OCI-LY3 (cell line): ENCODE data around the gene SHC4.

ENCODE experiments used
- H2AFZ ChIP-seq: fragments of 200-600, 300-600 bp; shearing (Covaris generic); 2 replicates; pipeline ENCODE4 v1.6.0; 2014; ENCODE audit warnings: antibody characterized with exemption, low read depth, low read length
- H3K27ac ChIP-seq: fragments of 200-600, 300-600 bp; sonication (generic); 2 replicates; pipeline ENCODE4 v1.5.1; 2014; ENCODE audit warnings: mild to moderate bottlenecking, low read length, moderate library complexity, mixed read lengths
- H3K27me3 ChIP-seq: fragments of 200-600, 300-600 bp; sonication (generic); 2 replicates; pipeline ENCODE4 v1.6.1; 2014; ENCODE audit warnings: low read depth, low read length, mixed read lengths
- H3K36me3 ChIP-seq: fragments of 200-600, 300-600 bp; sonication (generic); replicated peaks from 2 replicates; pipeline ENCODE3; 2014; ENCODE audit warnings: low read depth, low read length, mixed read lengths
- H3K4me1 ChIP-seq: fragments of 300-600, 200-600 bp; sonication (generic); 2 replicates; pipeline ENCODE4 v1.6.1; 2014; ENCODE audit warnings: low read length, mixed read lengths
- H3K4me2 ChIP-seq: fragments of 200-600, 300-600 bp; sonication (generic); 2 replicates; pipeline ENCODE4 v1.6.1; 2014; ENCODE audit warnings: low read length, mixed read lengths
- H3K4me3 ChIP-seq: fragments of 300-600, 200-600 bp; sonication (generic); 2 replicates; pipeline ENCODE4 v1.5.1; 2014; ENCODE audit warnings: antibody characterized with exemption, mild to moderate bottlenecking, low read length, moderate library complexity
- H3K79me2 ChIP-seq: fragments of 300-600, 200-600 bp; shearing (Covaris generic); 2 replicates; pipeline ENCODE4 v1.6.1; 2014; ENCODE audit warnings: mild to moderate bottlenecking, low read length, mixed read lengths
- H3K9ac ChIP-seq: fragments of 300-600, 200-600 bp; shearing (Covaris generic); 2 replicates; pipeline ENCODE4 v1.6.0; 2014; ENCODE audit warnings: mild to moderate bottlenecking, low read length, moderate library complexity
- H3K9me3 ChIP-seq: fragments of 200-600, 300-600 bp; shearing (Covaris generic); 2 replicates; pipeline ENCODE4 v1.6.1; 2014; ENCODE audit warnings: low read length, mixed read lengths; ENCODE audit not compliant: insufficient read depth
- H4K20me1 ChIP-seq: fragments of 200-600, 300-600 bp; sonication (generic); 2 replicates; pipeline ENCODE4 v1.6.1; 2016; ENCODE audit warnings: low read length, mixed read lengths; ENCODE audit not compliant: insufficient read depth
- EZH2phosphoT487 ChIP-seq: fragments of 200-600 bp; shearing (Covaris generic); IDR thresholded peaks from 2 replicates; pipeline ENCODE4 v1.6.1; 2018; ENCODE audit warnings: antibody characterized with exemption, mixed run types, low read depth
- TF ChIP-seq, protein P1 (sequence below): fragments of 200-600, 300-600 bp; sonication (generic); IDR thresholded peaks from 2 replicates; pipeline ENCODE4 v1.5.1; 2014; ENCODE audit warnings: antibody characterized with exemption, low read length, low read depth

Gene SHC4

DNA sequence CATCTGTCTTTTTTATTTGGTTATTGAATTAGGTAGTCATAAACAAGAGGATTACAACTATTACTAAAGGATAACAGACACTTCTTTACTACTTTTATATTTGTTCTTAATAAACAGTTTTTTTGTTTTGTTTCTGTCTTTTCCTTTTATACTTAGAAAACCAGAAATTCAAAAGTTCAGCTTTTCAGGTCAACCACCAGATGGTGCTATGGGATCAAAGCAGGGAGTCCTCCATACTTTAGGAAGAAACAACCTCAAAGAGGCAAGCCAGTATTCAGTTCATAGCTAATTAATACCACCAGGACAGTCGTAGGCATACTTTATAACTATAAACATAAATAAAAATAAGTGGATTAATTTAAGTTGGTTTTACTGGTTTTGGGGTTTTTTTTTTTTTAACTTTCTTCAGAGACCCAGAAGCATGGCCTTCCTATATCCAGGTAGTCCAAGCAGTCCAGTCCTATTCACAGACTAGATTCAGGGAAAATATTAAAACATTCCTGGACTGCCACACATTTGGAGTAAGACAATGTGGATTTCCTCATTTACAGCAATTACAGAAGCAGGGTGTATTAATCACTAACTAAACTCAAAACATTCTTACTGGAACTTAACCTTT is 101.8 kb downstream of the SHC4 start:
- Histone ChIP-seq H3K4me1 (peaks cover 33% of the 10 kb centered on the region), H3K36me3 (no peaks in the 10 kb centered on the region), H3K9ac (no peak overlapping the region), H3K4me3 (no peak overlapping the region), H3K27ac (no peak overlapping the region), H3K27me3 (no peaks in the 10 kb centered on the region), H2AFZ (peak overlapping the region; percentile 97), H3K9me3 (no peaks in the 10 kb centered on the region), H3K79me2 (no peaks in the 10 kb centered on the region), H3K4me2 (peak overlapping the region; percentile 37), H4K20me1 (no peaks in the 10 kb centered on the region)
- TF ChIP-seq EZH2phosphoT487, result no peak
- TF ChIP-seq, protein P1, sequence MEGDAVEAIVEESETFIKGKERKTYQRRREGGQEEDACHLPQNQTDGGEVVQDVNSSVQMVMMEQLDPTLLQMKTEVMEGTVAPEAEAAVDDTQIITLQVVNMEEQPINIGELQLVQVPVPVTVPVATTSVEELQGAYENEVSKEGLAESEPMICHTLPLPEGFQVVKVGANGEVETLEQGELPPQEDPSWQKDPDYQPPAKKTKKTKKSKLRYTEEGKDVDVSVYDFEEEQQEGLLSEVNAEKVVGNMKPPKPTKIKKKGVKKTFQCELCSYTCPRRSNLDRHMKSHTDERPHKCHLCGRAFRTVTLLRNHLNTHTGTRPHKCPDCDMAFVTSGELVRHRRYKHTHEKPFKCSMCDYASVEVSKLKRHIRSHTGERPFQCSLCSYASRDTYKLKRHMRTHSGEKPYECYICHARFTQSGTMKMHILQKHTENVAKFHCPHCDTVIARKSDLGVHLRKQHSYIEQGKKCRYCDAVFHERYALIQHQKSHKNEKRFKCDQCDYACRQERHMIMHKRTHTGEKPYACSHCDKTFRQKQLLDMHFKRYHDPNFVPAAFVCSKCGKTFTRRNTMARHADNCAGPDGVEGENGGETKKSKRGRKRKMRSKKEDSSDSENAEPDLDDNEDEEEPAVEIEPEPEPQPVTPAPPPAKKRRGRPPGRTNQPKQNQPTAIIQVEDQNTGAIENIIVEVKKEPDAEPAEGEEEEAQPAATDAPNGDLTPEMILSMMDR, result peak; percentile 86

DNA sequence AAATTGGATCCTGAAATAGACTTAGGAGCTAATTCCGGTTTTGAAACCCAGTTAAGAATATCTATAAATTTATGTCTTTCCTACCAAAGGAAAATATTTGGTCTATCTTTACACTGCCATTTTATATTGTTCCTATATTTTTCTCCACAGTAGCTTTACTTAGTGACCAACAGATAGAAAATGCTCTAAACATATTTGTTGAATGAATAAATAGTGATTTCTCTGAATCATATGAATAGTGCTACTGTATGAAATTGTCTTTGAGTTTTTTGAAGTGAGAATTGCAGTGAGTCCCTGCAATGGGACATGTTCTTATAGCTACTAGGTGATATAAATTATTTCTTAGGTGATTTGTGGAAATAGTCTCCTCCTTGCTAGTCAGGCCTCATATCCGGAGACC is 104.3 kb downstream of the SHC4 start:
- H3K9ac ChIP-seq, result no peak overlapping the region
- H3K9me3 ChIP-seq, result no peaks in the 10 kb centered on the region
- H3K36me3 ChIP-seq, result no peaks in the 10 kb centered on the region
- no peaks in the 10 kb centered on the region for H4K20me1 ChIP-seq
- no peak overlapping the region for H3K4me3 ChIP-seq
- H3K79me2 ChIP-seq, result no peaks in the 10 kb centered on the region
- H3K27me3 ChIP-seq, result no peaks in the 10 kb centered on the region
- no peak overlapping the region for H3K27ac ChIP-seq
- no peak overlapping the region for H3K4me2 ChIP-seq
- no peak overlapping the region for H2AFZ ChIP-seq
- H3K4me1 ChIP-seq, result peaks cover 23% of the 10 kb centered on the region
- no peak for TF ChIP-seq EZH2phosphoT487
- TF ChIP-seq, protein P1, result no peak

DNA sequence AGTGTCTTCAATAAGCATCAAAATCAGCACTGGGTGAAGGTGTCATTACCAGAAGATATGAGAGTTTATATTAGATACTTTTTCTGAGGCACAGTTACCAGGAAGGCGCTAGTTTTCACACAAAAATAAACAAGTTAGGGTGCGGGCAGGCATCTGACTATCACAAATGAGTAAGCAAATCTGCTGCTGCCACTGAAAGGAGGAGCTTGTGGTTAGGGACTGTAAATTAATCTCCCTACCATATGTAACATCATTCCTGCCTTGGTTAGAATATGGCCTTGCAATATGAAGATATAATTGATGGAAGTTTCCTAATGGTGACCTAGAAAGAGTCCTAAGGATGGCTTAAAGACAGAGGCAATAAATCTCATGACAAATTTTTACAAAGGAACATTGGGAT is 105.3 kb downstream of the SHC4 start:
- H3K27me3 ChIP-seq, result no peaks in the 10 kb centered on the region
- peak overlapping the region; percentile 13 for H3K4me2 ChIP-seq
- no peak overlapping the region for H3K9ac ChIP-seq
- H3K4me3 ChIP-seq, result no peak overlapping the region
- TF ChIP-seq EZH2phosphoT487, result no peak
- TF ChIP-seq, protein P1, result no peak
- H3K4me1 ChIP-seq, result peaks cover 23% of the 10 kb centered on the region
- H3K79me2 ChIP-seq, result no peaks in the 10 kb centered on the region
- no peak overlapping the region for H2AFZ ChIP-seq
- no peaks in the 10 kb centered on the region for H4K20me1 ChIP-seq
- no peak overlapping the region for H3K27ac ChIP-seq
- no peaks in the 10 kb centered on the region for H3K36me3 ChIP-seq
- H3K9me3 ChIP-seq, result no peaks in the 10 kb centered on the region

DNA sequence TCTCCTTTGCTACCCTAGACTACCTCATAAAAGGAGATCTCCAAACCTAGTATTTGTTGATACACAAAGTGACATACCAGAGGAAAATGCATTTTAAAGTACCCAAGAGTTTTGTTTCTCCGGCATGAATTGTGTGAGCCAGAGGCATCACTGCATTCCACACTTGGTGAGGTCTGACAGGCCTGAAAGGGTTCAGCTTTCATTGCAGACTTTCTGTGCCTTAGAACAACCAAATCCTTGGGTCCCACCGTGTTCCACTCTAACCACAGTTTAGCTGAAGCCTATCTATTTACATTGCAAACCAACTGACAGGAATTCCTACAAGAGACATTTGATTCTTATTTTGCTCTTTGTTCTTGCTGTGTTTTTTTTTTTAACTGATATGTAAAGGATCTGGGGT is 106.8 kb downstream of the SHC4 start:
- no peak overlapping the region for H2AFZ ChIP-seq
- H3K27me3 ChIP-seq, result no peaks in the 10 kb centered on the region
- no peaks in the 10 kb centered on the region for H3K9me3 ChIP-seq
- no peak overlapping the region for H3K9ac ChIP-seq
- H3K4me2 ChIP-seq, result no peak overlapping the region
- no peak overlapping the region for H3K27ac ChIP-seq
- no peak for TF ChIP-seq EZH2phosphoT487
- TF ChIP-seq, protein P1, result no peak
- H3K4me3 ChIP-seq, result no peak overlapping the region
- H3K4me1 ChIP-seq, result peaks cover 15% of the 10 kb centered on the region
- H3K79me2 ChIP-seq, result no peaks in the 10 kb centered on the region
- H4K20me1 ChIP-seq, result no peaks in the 10 kb centered on the region
- no peaks in the 10 kb centered on the region for H3K36me3 ChIP-seq
